CD8-positive, alpha-beta memory T cell (primary cell): Measurements from ENCODE around the gene ABCA2. TPM values are rescaled to one million over a fixed set of nuclear protein-coding genes. Genes with fewer than 3 reads are reported as not detected.

Experiments
- CTCF ChIA-PET: fragments of 350-600 bp; sonication (Branson Sonifier 250); formaldehyde crosslinking; loops from one replicate; lab custom pipeline; 2021; ENCODE audit warnings: antibody characterized with exemption; lab: Charles Lee
- POLR2A ChIA-PET: fragments of 350-600 bp; sonication (Branson Sonifier 250); formaldehyde crosslinking; loops from one replicate; lab custom pipeline; 2021; ENCODE audit warnings: antibody characterized with exemption; lab: Charles Lee
- DNase-seq, 5 donors: peaks; one replicate each; pipeline versions ENCODE4 v3.0.0 to v3.0.0-alpha.2; 2020 to 2022; ENCODE audit warnings: mixed read lengths in 1 of 5
- H3K27ac ChIP-seq: one replicate; pipeline ENCODE4 v1.7.0; 2013; ENCODE audit warnings: low read depth, mild to moderate bottlenecking, low read length, moderate library complexity
- H3K27me3 ChIP-seq: 2 replicates; pipeline ENCODE4 v1.7.0; 2013; ENCODE audit warnings: low read length, mild to moderate bottlenecking; ENCODE audit not compliant: insufficient read depth, poor library complexity, severe bottlenecking
- H3K36me3 ChIP-seq: 2 replicates; pipeline ENCODE4 v1.7.0; 2013; ENCODE audit warnings: mild to moderate bottlenecking, low read length, moderate library complexity; ENCODE audit not compliant: insufficient read depth
- H3K4me1 ChIP-seq: 2 replicates; pipeline ENCODE4 v1.7.0; 2013; ENCODE audit warnings: mild to moderate bottlenecking, low read length, moderate library complexity; ENCODE audit not compliant: insufficient read depth
- H3K4me3 ChIP-seq: 2 replicates; pipeline ENCODE4 v1.7.0; 2013; ENCODE audit warnings: mild to moderate bottlenecking, low read length
- H3K9me3 ChIP-seq: 2 replicates; pipeline ENCODE4 v1.7.0; 2013; ENCODE audit warnings: mild to moderate bottlenecking, low read length
- H3K27ac Mint-ChIP-seq, 8 donors: one replicate each; pipeline ENCODE4 v1.8.0; 2020 to 2021; ENCODE audit warnings: mixed read lengths in 8 of 8, mild to moderate bottlenecking in 6 of 8, inconsistent platforms in 3 of 8, moderate library complexity in 3 of 8
- H3K27me3 Mint-ChIP-seq, 2 donors: one replicate each; pipeline ENCODE4 v1.8.0; 2020 to 2021; ENCODE audit warnings: mixed read lengths in 2 of 2, mild to moderate bottlenecking in 1 of 2, moderate library complexity in 1 of 2
- H3K36me3 Mint-ChIP-seq, 3 donors: one replicate each; pipeline ENCODE4 v1.8.0; 2020 to 2021; ENCODE audit warnings: mixed read lengths in 3 of 3, inconsistent platforms in 1 of 3, mild to moderate bottlenecking in 1 of 3
- H3K4me1 Mint-ChIP-seq, 3 donors: one replicate each; pipeline ENCODE4 v1.8.0; 2020 to 2021; ENCODE audit warnings: mixed read lengths in 3 of 3, inconsistent platforms in 1 of 3, mild to moderate bottlenecking in 1 of 3
- H3K4me3 Mint-ChIP-seq, 7 donors: one replicate each; pipeline ENCODE4 v1.8.0; 2020 to 2021; ENCODE audit warnings: mixed read lengths in 7 of 7, mild to moderate bottlenecking in 6 of 7, moderate library complexity in 4 of 7, inconsistent platforms in 2 of 7
- H3K9me3 Mint-ChIP-seq, 5 donors: one replicate each; pipeline ENCODE4 v1.8.0; 2020 to 2022; ENCODE audit warnings: mixed read lengths in 5 of 5, mild to moderate bottlenecking in 3 of 5, moderate library complexity in 2 of 5, inconsistent platforms in 1 of 5
- polyA plus RNA-seq: library from polyadenylated mRNA; unstranded; fragments of 300-500 nt; fragmentation: Illumina TruSeq; gene quantifications from one replicate; pipeline ENCODE4 v1.2.3, GENCODE V29; 2021
- total RNA-seq, 2 experiments: library from RNA; stranded (reverse); gene quantifications; one replicate each; pipeline ENCODE4 v1.2.3, GENCODE V29; 2021

The ABCA2 gene
- total and polyA plus RNA-seq, 3 experiments from 2014 or later, result 15.9 to 20.7 (median 20.2) TPM

DNA sequence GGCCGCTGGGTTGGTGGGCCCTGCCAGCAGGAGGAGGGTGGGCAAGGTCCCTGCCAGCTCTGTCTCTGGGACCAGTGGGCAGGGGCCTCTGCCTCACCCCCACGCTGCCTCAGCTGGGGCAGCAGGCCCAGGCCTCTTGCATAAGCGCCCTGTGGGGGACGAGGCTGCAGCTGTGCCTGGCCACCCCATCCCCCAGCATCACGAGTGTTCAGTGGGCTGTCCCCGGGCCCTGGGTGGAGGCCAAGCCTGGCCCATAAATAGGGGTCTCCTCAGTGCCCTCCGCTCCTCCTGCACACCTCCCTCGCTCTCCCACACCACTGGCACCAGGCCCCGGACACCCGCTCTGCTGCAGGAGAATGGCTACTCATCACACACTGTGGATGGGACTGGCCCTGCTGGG lies 50.8 kb downstream of the ABCA2 start, which contains the start of gene PTGDS:
PTGDS (plus strand) TSS at position 282 of the 400 bp plus-strand sequence; CDS start at position 357, 75 bp downstream.
- Histone ChIP-seq H3K27ac (no peak within 1 kb of the TSS), H3K4me3 (no peak within 1 kb of the TSS), H3K27me3 (no peaks in the 10 kb centered on the region), H3K36me3 (no peaks in the 10 kb centered on the region), H3K4me1 (peaks cover 26% of the 10 kb centered on the region), H3K9me3 (no peaks in the 10 kb centered on the region)
- Mint-ChIP-seq H3K36me3 (no peaks in the 10 kb centered on the region), H3K27me3 (peaks cover 0 to 5% of the 10 kb centered on the region in 2 donors), H3K4me3 (peak within 1 kb of the TSS; percentile 63 to 85 (median 70)), H3K4me1 (peaks cover 21 to 47% (median 24%) of the 10 kb centered on the region in 3 donors), H3K27ac (peak within 1 kb of the TSS in 4 of 8 donors; percentile 35 to 56 (median 46)), H3K9me3 (no peaks in the 10 kb centered on the region)
- DNase-seq, result no peak
- CTCF ChIA-PET, result interaction anchor here (1.5 to 4.6 kb wide), 4 partner anchors 15 to 53 kb away, joined by 5 to 21 read pairs (median 11); partner anchors contain the start of genes C8G, FBXW5 and PAXX
- POLR2A ChIA-PET, result no interaction called here

GRCh38 chr9:136975644-136976043 lies 52.4 kb downstream of the ABCA2 start:
- Histone ChIP-seq H3K27ac (no peak overlapping the region), H3K4me1 (peaks cover 26% of the 10 kb centered on the region), H3K9me3 (no peaks in the 10 kb centered on the region), H3K27me3 (no peaks in the 10 kb centered on the region), H3K4me3 (no peak overlapping the region), H3K36me3 (no peaks in the 10 kb centered on the region)
- Mint-ChIP-seq H3K36me3 (no peaks in the 10 kb centered on the region), H3K27me3 (peaks cover 0 to 5% of the 10 kb centered on the region in 2 donors), H3K4me1 (peaks cover 21 to 45% (median 24%) of the 10 kb centered on the region in 3 donors), H3K9me3 (no peaks in the 10 kb centered on the region), H3K27ac (peak overlapping the region in 7 of 8 donors; percentile 48 to 85 (median 76)), H3K4me3 (peak overlapping the region; percentile 63 to 85 (median 70))
- DNase-seq, result peak in 2 of 5 donors; percentile 30 to 63
- ChIA-PET CTCF (interaction anchor here (0.9 to 4.6 kb wide), 18 partner anchors 9 to 183 kb away, joined by 3 to 30 read pairs (median 6); partner anchors contain the start of genes AJM1, C8G, CLIC3 and FBXW5), POLR2A (interaction anchor here (1.0 to 3.0 kb wide), 7 partner anchors 10 to 54 kb away, joined by 3 to 11 read pairs (median 6); partner anchors contain the start of genes CLIC3 and PAXX)

GRCh38 chr9:136974817-136975535 lies 53.1 kb downstream of the ABCA2 start:
- Histone ChIP-seq H3K27ac (no peak overlapping the region), H3K4me1 (peaks cover 26% of the 10 kb centered on the region), H3K36me3 (no peaks in the 10 kb centered on the region), H3K4me3 (peak overlapping the region; percentile 43), H3K9me3 (no peaks in the 10 kb centered on the region), H3K27me3 (no peaks in the 10 kb centered on the region)
- Mint-ChIP-seq H3K27me3 (peaks cover 0 to 1% of the 10 kb centered on the region in 2 donors), H3K9me3 (no peaks in the 10 kb centered on the region), H3K36me3 (no peaks in the 10 kb centered on the region), H3K4me3 (peak overlapping the region; percentile 63 to 85 (median 70)), H3K4me1 (peaks cover 21 to 46% (median 24%) of the 10 kb centered on the region in 3 donors), H3K27ac (peak overlapping the region; percentile 26 to 85 (median 70))
- no peak for DNase-seq
- CTCF ChIA-PET, result interaction anchor here (0.9 to 4.6 kb wide), 15 partner anchors 10 to 182 kb away, joined by 3 to 30 read pairs (median 8); partner anchors contain the start of genes AJM1, C8G, CLIC3 and FUT7
- POLR2A ChIA-PET, result interaction anchor here (0.7 to 3.0 kb wide), 9 partner anchors 9 to 155 kb away, joined by 3 to 11 read pairs (median 6); partner anchors contain the start of genes CLIC3 and PAXX

- H3K9me3 Mint-ChIP-seq, result no peaks in the 10 kb centered on the region
- Histone ChIP-seq H3K36me3 (no peaks in the 10 kb centered on the region), H3K27me3 (no peaks in the 10 kb centered on the region), H3K9me3 (no peaks in the 10 kb centered on the region), H3K4me1 (peaks cover 26% of the 10 kb centered on the region), H3K4me3 (no peak overlapping the region), H3K27ac (no peak overlapping the region)
- no peak for DNase-seq
- ChIA-PET POLR2A (interaction anchor here (1.8 to 3.0 kb wide), 6 partner anchors 8 to 56 kb away, joined by 5 to 11 read pairs (median 6); partner anchors contain the start of gene PAXX), CTCF (interaction anchor here (1.6 to 4.6 kb wide), 8 partner anchors 11 to 61 kb away, joined by 5 to 30 read pairs (median 15); partner anchors contain the start of genes CLIC3 and PAXX)
- peak overlapping the region in 2 of 8 donors; percentile 15 to 65 for H3K27ac Mint-ChIP-seq
- no peaks in the 10 kb centered on the region for H3K36me3 Mint-ChIP-seq
- peaks cover 21 to 48% (median 22%) of the 10 kb centered on the region in 3 donors for H3K4me1 Mint-ChIP-seq
- peak overlapping the region in 1 of 7 donors; percentile 85 for H3K4me3 Mint-ChIP-seq
- peaks cover 0 to 1% of the 10 kb centered on the region in 2 donors for H3K27me3 Mint-ChIP-seq
These were observed 54.1 kb downstream of the ABCA2 start for GRCh38 chr9:136973618-136974617.

- ChIA-PET POLR2A (no interaction called here), CTCF (interaction anchor here (4.6 kb wide), 1 partner anchor 19 kb away, joined by 21 read pairs; the partner anchor contains the start of gene PAXX)
- Mint-ChIP-seq H3K9me3 (no peaks in the 10 kb centered on the region), H3K27me3 (peaks cover 0 to 1% of the 10 kb centered on the region in 2 donors), H3K4me3 (no peak overlapping the region), H3K4me1 (peaks cover 21 to 50% (median 22%) of the 10 kb centered on the region in 3 donors), H3K27ac (no peak overlapping the region), H3K36me3 (no peaks in the 10 kb centered on the region)
- Histone ChIP-seq H3K9me3 (no peaks in the 10 kb centered on the region), H3K4me3 (no peak overlapping the region), H3K27ac (no peak overlapping the region), H3K27me3 (no peaks in the 10 kb centered on the region), H3K36me3 (no peaks in the 10 kb centered on the region), H3K4me1 (peaks cover 26% of the 10 kb centered on the region)
- no peak for DNase-seq
These were observed 55.3 kb downstream of the ABCA2 start for GRCh38 chr9:136972743-136973142.

GRCh38 chr9:136972335-136972734 lies 55.7 kb downstream of the ABCA2 start:
- H3K4me3 Mint-ChIP-seq, result no peak overlapping the region
- no peak overlapping the region for H3K27ac Mint-ChIP-seq
- Histone ChIP-seq H3K36me3 (no peaks in the 10 kb centered on the region), H3K27ac (no peak overlapping the region), H3K9me3 (no peaks in the 10 kb centered on the region), H3K27me3 (no peaks in the 10 kb centered on the region), H3K4me3 (no peak overlapping the region), H3K4me1 (peaks cover 26% of the 10 kb centered on the region)
- no peak for DNase-seq
- H3K9me3 Mint-ChIP-seq, result no peaks in the 10 kb centered on the region
- peaks cover 20 to 45% (median 21%) of the 10 kb centered on the region in 3 donors for H3K4me1 Mint-ChIP-seq
- POLR2A ChIA-PET, result no interaction called here
- no peaks in the 10 kb centered on the region for H3K36me3 Mint-ChIP-seq
- peaks cover 0 to 1% of the 10 kb centered on the region in 2 donors for H3K27me3 Mint-ChIP-seq
- CTCF ChIA-PET, result no interaction called here

- peaks cover 26% of the 10 kb centered on the region for H3K4me1 ChIP-seq
- no peak overlapping the region for H3K27ac ChIP-seq
- no peaks in the 10 kb centered on the region for H3K36me3 Mint-ChIP-seq
- no peak overlapping the region for H3K4me3 ChIP-seq
- ChIA-PET POLR2A (no interaction called here), CTCF (interaction anchor here (1.4 to 2.1 kb wide), 2 partner anchors 21 to 58 kb away, joined by 4 to 5 read pairs; partner anchors contain the start of gene PAXX)
- no peak for DNase-seq
- no peak overlapping the region for H3K4me3 Mint-ChIP-seq
- no peaks in the 10 kb centered on the region for H3K9me3 ChIP-seq
- H3K36me3 ChIP-seq, result no peaks in the 10 kb centered on the region
- no peaks in the 10 kb centered on the region for H3K9me3 Mint-ChIP-seq
- no peak overlapping the region for H3K27ac Mint-ChIP-seq
- no peaks in the 10 kb centered on the region for H3K27me3 ChIP-seq
- H3K27me3 Mint-ChIP-seq, result peaks cover 0 to 1% of the 10 kb centered on the region in 2 donors
- peaks cover 21 to 40% (median 22%) of the 10 kb centered on the region in 3 donors for H3K4me1 Mint-ChIP-seq
These were observed 56.3 kb downstream of the ABCA2 start for GRCh38 chr9:136971746-136972145.
